ENCODE measurements around the gene CCDC17.
"Not testable (repeated sequence)": the region's sequence is repeated elsewhere in the genome, so short reads cannot be mapped to it uniquely, and the experiment has no call there.

Gene CCDC17

DNA sequence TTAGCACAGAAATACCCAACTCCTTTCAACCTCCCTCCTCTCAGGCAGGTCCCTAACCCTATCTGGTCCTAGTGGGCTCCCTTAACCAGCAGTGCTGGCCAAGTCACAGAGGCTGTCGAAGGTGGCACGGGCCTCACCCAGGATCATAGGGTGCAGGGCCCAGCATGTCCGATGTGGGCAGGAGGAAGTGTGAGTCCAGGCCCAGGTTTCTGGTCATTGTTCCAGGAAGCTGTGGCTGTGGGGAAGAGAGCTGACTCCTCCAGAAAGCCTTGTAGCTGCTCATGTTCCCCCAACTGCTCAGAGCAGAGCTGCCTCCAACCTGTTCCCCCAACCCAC, 2.4 kb downstream of the CCDC17 start:
- no peak for DNase-seq

DNA sequence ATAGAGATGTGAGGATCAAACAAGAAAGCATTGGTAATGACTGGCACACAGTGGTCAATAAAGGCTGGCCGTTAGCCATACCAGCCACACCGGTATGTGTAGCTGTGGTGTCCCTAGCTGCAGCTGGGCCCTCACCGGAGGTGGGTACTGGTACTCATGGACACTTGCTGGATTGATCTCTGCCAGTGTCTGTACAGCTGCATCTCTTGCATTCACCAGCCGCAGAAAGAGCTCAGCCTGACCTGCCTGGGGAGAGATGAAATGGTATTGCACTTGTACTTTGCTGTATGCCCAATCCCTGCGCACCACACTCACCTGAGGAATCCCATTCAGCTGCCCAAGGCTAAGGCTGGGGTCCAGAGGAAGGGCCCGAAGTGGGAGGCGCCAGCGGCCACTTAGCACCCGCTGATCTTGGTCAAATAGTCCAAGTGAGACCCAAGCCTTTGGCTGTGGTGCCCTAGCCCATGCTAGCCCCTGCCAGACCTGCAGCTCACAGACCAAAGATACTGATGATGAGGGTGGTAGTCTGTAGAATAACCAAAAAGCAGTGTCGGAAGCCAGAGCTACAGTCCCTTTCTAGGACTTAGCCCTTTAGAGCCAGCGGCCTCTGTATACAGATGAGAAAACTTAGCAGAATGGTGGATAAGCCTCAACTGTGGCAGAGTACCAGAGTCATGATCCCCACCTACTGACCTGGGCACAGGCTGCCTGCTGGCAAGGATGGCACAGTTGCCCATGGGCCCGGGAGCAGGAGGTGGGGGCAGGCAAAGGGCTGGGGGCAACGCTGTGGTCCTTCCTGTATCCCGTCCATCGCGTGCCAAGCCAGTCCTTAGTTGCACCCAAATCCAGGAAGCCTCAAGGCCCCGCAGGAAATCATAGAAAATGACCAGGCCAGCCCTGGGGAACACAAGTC, 3.0 kb downstream of the CCDC17 start:
- DNase-seq, result no peak

DNA sequence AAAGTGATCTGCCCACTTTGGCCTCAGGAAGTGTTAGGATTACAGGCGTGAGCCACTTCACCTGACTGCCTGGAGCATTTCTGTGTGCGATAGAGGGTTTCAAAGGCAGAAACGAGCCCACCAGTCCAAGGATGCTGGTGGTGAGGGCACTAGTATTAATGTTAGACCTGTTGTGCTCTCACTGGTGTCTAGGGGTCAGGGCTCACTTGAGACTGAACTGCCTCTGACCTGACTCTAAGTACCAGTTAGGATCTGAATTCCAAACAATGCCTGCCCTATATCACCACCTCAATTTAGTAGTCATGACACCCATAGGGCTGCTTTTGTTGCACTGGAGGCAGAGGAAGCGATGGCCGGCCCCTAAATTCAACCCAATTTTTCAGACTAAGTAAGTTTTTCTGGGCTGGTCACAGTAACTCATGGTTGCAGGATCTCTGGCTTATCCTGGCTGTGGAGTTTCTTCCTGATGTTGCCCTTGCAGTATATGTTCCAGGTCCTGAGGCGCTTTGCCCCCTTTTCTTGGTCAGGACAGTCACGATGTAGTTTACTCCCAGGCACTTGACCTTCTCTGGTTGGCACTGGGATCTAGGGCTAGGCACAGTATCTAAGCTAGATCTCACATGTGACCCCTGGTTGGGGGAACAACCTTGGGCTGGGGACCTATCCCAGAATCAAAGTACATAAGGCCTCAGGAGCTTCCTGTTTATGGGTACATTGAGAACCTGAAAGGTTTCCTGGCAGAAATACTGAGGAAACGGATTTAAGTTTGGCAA, 4.5 kb downstream of the CCDC17 start:
- DNase-seq, result no peak

DNA sequence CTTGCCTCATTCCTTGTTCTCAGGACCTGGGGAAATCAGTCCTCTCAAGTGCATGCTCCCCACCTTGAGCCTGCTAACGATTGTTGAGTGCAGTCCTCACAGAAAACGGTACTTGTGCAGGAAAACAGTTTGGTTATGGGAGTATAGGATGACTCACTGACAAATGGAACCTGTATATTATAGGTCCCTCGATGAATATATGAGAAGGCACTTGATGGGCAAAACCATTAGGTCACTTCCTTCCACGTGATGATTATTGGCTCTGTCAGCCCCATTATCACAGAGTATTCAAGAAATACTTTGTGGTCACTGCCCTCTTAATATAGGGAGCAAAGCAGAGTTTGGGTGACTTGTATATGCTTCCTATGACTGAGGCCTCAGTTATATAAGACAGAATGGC, 6.2 kb downstream of the CCDC17 start:
- no peak for DNase-seq

DNA sequence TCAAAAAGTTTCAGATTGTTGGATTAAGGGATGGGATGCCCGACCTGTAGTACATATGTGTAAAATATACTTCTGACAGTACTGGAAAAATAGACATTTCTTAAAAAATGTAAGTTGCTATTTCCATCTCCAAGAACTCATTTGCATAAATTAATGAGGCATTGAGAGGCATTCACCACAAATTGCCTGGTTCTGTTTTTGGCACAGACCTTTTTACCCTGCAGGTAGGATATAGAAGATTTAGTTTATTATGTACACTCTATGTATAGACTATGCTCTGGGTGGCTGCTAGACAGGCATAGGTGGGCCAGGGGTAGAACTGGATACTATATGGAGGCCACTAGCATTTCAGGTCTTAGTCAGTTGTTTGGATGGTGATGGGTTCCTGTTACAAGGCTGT, 8.0 kb downstream of the CCDC17 start:
- no peak for DNase-seq

DNA sequence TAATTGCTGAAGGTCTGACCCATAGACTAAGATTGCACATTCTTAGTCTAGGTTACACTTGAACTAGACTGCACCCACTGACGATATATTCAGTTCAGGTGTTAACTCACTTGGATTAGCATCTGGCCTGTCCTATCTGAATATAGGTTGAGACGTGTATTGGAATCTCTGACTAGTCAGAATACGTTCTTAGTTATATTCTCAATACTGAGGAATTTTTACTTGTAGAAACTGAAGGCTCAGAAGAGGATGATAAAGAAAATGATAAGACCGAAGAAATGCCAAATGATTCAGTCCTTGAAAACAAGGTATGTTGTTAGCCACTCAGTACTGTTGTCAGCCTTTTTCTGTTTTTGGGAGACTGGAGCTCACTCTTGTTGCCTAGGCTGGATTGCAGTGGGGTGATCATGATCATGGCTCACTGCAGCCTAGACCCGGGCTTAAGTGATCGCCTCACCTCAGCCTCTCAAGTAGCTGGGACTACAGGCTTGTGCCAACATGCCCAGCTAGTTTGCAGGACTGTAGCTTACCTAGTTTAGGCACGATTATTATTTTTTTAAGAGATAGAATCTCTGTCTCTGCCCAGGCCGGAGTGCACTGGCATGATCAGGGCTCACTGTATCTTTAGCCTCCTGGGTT, 10.8 kb downstream of the CCDC17 start:
- no peak for DNase-seq

DNA sequence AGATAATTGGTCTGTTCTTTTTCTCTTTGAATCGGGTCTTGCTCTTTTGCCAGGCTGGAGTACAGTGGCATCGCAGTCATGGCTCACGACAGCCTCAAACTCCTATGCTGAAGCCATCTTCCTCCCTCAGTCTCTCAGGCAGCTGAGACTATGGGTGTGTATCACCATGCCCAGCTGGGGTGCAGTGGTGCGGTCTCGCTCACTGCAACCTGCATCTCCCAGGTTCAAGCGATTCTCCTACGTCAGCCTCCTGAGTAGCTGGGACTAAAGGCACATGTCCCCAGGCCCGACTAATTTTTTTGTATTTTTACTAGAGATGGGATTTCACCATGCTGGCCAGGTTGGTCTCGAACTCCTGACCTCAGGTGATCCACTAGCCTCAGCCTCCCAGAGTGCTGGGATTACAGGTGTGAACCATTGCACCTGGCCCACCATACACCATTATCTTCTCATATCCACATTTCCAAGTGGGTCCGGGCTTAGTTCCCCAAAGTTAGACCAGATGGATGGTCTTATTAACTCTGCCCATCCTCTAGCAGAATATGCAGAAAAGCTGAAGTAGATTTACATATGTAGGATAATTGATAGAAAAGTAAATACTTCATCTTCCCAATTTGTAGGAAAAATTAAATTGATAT, 13.1 kb downstream of the CCDC17 start:
- DNase-seq, result no peak

DNA sequence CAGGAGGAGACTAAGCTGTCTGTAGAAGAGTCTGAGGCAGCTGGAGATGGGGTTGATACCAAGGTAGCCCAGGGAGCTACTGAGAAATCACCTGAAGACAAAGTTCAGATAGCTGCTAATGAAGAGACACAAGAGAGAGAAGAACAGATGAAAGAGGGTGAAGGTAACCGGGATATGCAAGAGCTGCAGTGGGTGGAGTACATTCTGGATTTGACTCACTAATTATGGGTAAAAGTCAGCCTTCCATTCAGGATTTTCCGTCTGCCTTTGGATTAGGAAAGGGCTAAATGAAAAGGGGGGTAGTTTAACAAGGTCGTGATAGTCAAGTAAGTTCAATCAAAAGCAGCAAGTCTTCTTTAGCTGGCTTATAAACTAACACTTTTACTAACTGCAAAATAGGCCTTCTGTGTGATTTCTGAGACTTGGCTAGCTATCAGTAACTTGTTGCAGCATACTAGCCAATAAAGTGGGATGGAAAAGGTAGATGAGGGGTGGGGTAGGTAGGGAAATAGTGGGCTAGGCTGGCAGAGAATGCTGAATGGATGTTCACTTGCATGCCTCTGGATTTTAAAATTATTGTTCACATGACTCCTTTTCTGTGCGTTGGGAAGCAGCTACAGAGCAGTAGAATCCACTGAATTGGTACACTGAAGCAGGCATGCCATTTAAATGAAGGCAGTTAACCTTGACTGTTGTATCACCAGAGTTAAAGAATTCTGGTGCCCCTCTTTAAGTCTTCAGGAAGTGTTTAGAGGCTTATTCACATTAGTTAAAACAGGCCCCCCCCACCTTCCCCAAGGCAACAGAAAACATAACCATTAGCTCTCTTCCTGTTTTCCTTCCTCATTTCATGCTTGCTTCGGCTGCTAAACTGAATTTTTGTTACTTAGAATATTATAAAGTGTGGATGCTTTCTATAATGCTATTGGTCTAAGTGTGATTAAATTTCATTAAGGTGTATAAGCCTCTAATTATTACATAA, 15.4 kb downstream of the CCDC17 start:
- no peak for DNase-seq

DNA sequence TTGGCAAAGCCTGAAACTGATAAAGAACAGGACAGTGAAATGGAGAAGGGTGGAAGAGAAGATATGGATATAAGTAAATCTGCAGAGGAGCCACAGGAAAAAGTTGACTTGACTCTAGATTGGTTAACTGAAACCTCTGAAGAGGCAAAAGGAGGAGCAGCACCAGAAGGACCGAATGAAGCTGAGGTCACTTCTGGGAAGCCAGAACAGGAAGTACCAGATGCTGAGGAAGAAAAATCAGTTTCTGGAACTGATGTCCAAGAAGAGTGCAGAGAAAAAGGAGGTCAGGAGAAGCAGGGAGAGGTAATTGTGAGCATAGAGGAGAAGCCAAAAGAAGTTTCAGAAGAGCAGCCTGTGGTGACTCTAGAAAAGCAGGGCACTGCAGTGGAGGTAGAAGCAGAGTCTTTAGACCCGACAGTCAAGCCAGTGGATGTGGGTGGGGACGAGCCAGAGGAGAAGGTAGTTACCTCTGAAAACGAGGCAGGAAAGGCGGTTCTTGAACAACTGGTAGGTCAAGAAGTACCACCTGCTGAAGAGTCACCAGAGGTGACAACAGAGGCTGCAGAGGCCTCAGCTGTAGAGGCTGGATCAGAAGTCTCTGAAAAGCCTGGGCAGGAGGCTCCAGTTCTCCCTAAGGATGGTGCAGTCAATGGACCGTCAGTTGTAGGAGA, 16.3 kb downstream of the CCDC17 start:
- DNase-seq, result no peak

DNA sequence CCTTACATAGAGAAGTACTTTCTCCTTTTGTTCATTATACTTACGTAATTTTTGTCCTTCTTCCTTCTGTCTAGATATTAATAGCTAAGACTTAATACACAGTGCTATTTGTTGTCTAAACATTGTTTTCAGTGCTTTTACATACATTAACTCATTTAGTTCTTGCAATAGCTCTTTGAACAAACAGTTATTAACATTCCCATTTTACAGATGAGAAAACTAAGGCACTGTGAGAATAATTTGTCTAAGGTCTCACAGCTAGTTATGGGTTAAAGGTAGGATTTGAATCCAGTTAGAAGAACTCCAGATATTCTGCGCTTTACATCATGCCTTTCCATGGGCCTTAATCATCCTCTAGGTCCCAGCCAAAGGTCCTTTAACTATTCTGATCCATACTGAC, 19.6 kb downstream of the CCDC17 start:
- DNase-seq, result no peak

DNA sequence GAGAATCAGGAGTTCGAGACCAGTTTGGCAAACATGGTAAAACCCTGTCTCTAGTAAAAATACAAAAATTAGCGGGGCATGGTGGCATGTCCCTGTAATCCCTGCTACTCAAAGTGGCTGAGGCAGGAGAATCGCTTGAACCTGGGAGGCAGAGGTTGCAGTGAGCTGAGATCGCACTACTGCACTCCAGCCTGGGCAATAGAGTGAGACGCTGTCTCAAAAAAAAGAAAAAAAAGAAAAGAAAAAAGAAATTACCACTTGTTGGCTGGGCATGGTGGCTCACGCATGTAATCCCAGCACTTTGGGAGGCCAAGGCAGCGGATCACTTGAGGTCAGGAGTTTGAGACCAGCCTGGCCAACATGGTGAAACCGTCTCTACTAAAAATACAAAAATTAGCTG, 27.1 kb downstream of the CCDC17 start:
- not testable (repeated sequence) for DNase-seq

DNA sequence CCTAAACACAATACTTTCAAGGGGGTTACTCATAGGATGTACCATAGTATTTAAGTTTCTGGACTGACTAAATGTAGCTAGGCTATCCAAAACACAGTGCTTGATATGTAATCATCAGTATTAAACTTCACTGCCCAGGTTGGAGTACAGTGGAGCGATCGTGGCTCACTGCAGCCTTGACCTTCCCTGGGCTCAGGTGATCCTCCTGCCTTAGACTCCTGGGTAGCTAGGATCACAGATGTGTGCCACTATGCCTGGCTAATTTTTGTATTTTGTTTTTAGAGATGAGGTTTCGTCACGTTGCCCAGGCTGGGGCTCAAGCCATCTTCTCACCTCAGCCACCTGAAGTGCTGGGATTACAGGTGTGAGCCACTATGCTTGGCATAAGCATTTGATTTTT, 29.4 kb downstream of the CCDC17 start:
- DNase-seq, result no peak

DNA sequence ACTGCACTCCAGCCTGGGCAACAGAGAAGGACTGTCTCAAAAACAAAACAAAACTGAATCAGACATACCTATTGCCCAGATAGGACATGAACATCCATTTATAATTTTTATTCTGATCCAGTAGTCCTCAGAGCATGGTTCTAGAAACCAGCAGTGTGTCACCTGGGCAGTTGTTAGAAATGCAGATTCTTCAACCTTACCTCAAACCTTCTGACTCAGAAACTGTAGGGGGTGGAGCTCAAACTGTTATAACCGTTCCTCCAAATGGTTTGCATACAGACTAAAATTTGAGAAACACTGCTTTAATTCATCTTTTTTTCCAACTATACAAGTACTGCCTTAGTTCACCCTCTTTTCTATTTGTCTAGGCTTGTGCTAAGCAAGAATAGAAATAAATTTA, 34.0 kb downstream of the CCDC17 start:
- DNase-seq, result no peak

DNA sequence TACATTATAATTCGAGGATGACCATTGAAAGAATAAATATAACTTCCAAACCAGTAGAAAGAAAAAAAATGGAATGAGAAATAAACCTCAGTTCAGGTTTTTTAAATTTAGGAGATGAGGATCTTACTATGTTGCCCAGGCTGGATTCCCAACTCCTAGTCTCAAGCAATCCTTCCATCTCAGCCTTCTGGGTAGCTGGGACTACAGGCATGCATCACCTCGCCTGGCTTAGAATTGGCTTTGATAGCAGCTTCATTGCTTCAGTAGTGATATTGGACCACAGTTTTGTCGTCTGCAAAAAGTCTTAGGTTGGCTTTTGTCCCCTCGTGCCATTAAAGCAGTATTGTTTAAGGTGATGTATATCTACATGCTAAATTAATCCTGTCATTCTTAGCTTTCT, 37.1 kb downstream of the CCDC17 start:
- DNase-seq, result no peak

DNA sequence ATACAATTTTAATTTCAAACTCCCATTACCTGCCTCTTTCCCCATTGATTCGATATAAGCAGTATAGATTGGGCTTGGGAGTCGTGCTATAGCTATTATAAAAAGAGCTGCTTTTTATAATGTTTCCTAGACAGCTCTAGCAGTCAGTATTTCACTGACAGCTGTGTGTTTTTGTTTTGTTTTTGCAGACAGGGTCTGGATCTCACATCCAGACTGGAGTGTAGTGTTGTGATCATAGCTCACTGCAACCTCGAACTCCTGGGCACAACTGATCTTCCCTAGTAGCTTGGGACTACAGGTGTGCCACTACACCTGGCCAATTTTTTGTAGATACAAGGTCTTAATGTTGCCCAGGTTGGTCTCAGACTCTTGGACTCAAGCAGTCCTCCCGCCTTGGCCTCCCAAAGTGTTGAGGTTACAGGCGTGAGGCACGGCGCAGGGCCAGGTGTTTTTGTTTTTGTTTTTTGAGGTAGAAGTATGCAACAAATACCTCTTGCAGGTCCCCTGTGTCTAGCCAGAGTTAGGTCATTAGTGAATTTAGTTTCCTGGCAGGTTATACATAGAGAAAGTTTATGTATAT, 38.3 kb downstream of the CCDC17 start:
- DNase-seq, result no peak

DNA sequence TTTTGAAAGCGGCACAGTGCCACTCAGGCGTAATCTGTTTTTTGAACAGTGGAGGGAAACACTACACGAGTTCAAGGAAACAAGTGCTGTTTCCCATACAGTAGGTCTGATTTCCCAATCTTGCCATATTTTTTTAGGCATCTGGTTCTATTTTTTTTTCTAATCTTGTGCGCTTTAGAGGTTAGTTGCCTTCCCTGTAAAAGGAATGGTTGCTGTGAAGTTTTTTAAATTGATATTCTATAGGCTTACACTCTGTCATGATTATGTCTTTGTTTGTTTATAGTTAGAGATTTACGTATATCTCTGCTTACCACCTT, 38.8 kb downstream of the CCDC17 start:
- no peak for DNase-seq

DNA sequence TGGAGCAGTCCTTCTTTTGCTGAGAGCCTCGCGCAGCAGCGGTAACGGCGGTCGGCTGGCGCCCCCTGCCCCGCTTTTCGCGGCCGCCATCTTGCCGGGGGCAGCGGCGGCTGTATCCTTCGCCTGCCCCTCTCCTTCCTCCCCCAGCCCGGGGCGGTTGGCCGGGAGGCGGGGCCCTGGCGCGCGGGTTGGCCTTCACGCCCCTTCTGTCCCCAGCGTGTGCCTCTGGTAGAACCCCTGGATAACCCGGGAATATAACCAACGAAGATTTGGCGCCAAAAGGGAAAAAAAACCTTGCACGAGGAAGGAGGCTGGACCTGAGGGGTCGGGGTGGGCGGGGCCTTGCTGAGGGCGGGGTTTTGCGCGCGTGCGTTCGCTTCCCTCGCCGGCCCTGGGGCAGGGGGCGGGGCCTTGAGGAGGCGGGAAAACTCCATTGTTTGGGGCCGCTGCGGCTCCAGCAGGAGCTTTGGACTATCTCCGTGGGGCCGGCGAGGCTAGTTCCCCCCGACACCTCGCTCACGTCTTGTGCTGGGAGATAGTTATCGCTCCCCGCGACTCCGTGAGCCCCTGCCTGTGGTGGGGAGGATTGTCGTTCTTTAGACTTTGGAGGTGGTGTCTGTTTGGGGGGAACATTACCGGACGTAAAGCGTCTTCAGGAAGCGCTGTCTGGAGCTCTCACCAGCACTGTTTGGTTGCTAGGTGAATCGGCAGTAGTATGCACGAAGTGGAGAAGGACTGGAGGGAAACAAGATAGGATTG, 39.3 kb downstream of the CCDC17 start:
- peak; percentile 77 to 89 for DNase-seq

DNA sequence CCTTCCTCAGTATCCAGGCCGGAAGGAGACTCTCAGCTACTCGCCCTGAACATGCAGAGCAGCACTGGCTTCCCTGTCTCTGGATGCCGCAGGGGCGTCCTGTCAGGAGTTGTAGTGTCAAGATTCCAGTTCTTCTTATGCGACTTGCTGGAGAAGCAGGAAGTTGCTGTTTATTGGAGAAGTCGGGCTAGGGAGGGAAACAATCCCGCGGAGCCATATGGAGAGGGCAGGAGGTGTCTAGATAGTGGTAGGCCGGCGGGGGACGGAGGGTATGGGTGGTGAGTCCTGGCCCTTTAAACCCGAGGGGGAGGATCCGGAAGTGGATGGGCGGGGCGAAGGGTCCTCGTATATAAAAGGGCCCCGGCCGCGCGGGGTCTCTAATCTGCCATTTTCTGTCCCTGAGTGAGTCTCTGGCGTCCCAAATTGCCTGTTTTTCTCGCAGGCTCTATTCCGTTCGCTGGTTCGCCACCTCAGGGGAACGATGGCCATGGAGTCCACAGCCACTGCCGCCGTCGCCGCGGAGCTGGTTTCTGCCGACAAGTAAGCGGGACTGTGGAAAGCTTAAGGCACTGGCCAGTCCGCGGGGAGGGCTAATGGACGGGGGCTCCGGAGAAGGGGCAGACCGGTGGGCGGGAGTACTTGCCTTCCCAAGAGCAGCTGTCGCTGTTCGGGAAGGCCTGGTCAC, 40.0 kb downstream of the CCDC17 start, which contains the start of gene NASP:
Gene NASP (plus strand): TSS at position 376 of the 685 bp plus-strand sequence. CDS start 106 bp downstream, at position 482.
- DNase-seq, result peak; percentile 83 to 86

DNA sequence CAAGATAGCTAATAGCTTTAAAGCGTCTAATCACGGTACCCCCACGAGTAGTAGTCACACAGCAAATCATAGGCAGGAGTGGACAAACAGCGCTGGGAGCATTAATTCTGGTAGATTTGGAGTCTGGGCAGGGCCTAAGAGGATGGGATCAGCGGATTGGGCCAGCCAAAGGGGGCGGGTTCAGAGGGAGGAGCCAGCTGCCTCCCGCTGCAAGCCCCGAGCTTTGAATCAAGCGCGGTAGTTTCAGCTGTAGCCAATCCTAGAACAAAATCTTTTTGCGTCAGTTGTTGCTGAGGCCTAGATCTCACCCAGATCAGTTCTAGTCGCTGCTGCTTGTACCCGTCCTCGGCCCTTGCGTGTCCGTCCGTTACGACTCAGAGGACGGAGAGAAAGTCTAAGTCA, 40.6 kb downstream of the CCDC17 start:
- peak; percentile 88 to 94 for DNase-seq
